H9 (cell line): Measurements from ENCODE around the gene KEL. TPM values are rescaled to one million over a fixed set of nuclear protein-coding genes. Genes with fewer than 3 reads are reported as not detected.

Experiments
- DNase-seq: peaks from one replicate; pipeline ENCODE4 v3.0.0-alpha.2; 2017
- H2AFZ ChIP-seq: one replicate; pipeline ENCODE4 v1.6.1; 2013; ENCODE audit warnings: mild to moderate bottlenecking, low read length, control low read depth, moderate library complexity
- H2AK5ac ChIP-seq: 2 replicates; pipeline ENCODE4 v1.6.1; 2013; ENCODE audit warnings: low read length, control low read depth, mixed read lengths; ENCODE audit not compliant: insufficient read length
- H2BK120ac ChIP-seq: one replicate; pipeline ENCODE4 v1.6.1; 2013; ENCODE audit warnings: low read depth, mild to moderate bottlenecking, low read length, control low read depth, inconsistent platforms; ENCODE audit not compliant: poor library complexity, severe bottlenecking
- H2BK12ac ChIP-seq: 2 replicates; pipeline ENCODE4 v1.6.1; 2013; ENCODE audit warnings: low read length, control low read depth, mixed read lengths, low read depth; ENCODE audit not compliant: insufficient read length
- H2BK15ac ChIP-seq: 2 replicates; pipeline ENCODE4 v1.6.1; 2013; ENCODE audit warnings: low read depth, low read length, control low read depth
- H2BK20ac ChIP-seq: one replicate; pipeline ENCODE4 v1.6.1; 2013; ENCODE audit warnings: low read depth, mild to moderate bottlenecking, low read length, control low read depth, inconsistent platforms; ENCODE audit not compliant: poor library complexity, severe bottlenecking
- H2BK5ac ChIP-seq: 2 replicates; pipeline ENCODE4 v1.6.1; 2013; ENCODE audit warnings: low read length, control low read depth, mixed read lengths; ENCODE audit not compliant: insufficient read length
- H3K14ac ChIP-seq: 2 replicates; pipeline ENCODE4 v1.6.1; 2013; ENCODE audit warnings: low read length, control low read depth; ENCODE audit not compliant: insufficient read depth
- H3K18ac ChIP-seq: 2 replicates; pipeline ENCODE4 v1.6.1; 2013; ENCODE audit warnings: low read depth, mild to moderate bottlenecking, mixed read lengths, low read length, control low read depth; ENCODE audit not compliant: insufficient read length
- H3K23ac ChIP-seq: 2 replicates; pipeline ENCODE4 v1.6.1; 2013; ENCODE audit warnings: low read length, control low read depth, mixed read lengths, low read depth; ENCODE audit not compliant: insufficient read length
- H3K23me2 ChIP-seq: 2 replicates; pipeline ENCODE4 v1.6.1; 2013; ENCODE audit warnings: low read depth, mild to moderate bottlenecking, mixed read lengths, low read length, control low read depth; ENCODE audit not compliant: insufficient read length, poor library complexity, severe bottlenecking
- H3K27ac ChIP-seq: 2 replicates; pipeline ENCODE4 v1.5.1; 2013; ENCODE audit warnings: low read length, control low read depth, mixed read lengths, low read depth; ENCODE audit not compliant: insufficient read length
- H3K27me3 ChIP-seq: 2 replicates; pipeline ENCODE4 v1.6.1; 2013; ENCODE audit warnings: low read length, control low read depth, inconsistent platforms; ENCODE audit not compliant: insufficient read depth
- H3K4ac ChIP-seq: 2 replicates; pipeline ENCODE4 v1.6.1; 2013; ENCODE audit warnings: low read depth, mild to moderate bottlenecking, control low read depth, inconsistent platforms, low read length, moderate library complexity
- H3K4me1 ChIP-seq: 2 replicates; pipeline ENCODE4 v1.6.1; 2013; ENCODE audit warnings: low read length, control low read depth, inconsistent platforms; ENCODE audit not compliant: insufficient read depth
- H3K4me2 ChIP-seq: 2 replicates; pipeline ENCODE4 v1.6.1; 2013; ENCODE audit warnings: low read length, control low read depth, mixed read lengths; ENCODE audit not compliant: insufficient read length, insufficient read depth
- H3K56ac ChIP-seq: 2 replicates; pipeline ENCODE4 v1.6.1; 2013; ENCODE audit warnings: low read depth, mild to moderate bottlenecking, mixed read lengths, low read length, control low read depth; ENCODE audit not compliant: insufficient read length
- H3K79me1 ChIP-seq: 2 replicates; pipeline ENCODE4 v1.6.1; 2013; ENCODE audit warnings: low read depth, mild to moderate bottlenecking, moderate library complexity, low read length, control low read depth, inconsistent platforms; ENCODE audit not compliant: insufficient read depth, poor library complexity, severe bottlenecking
- H3K79me2 ChIP-seq: 2 replicates; pipeline ENCODE4 v1.6.1; 2013; ENCODE audit warnings: low read length, control low read depth, inconsistent platforms; ENCODE audit not compliant: insufficient read depth
- H3K9ac ChIP-seq: 2 replicates; pipeline ENCODE4 v1.6.1; 2013; ENCODE audit warnings: low read length, control low read depth, mixed read lengths; ENCODE audit not compliant: insufficient read length; ENCODE audit errors: extremely low read depth
- H3K9me3 ChIP-seq: one replicate; pipeline ENCODE4 v1.6.1; 2013; ENCODE audit warnings: low read depth, low read length, inconsistent platforms; ENCODE audit not compliant: control insufficient read depth
- H3T11ph ChIP-seq: one replicate; pipeline ENCODE4 v1.6.1; 2013; ENCODE audit warnings: mild to moderate bottlenecking, low read length, control low read depth, inconsistent platforms
- H4K20me1 ChIP-seq: one replicate; pipeline ENCODE4 v1.6.1; 2013; ENCODE audit not compliant: control insufficient read depth, insufficient read length, insufficient read depth
- H4K5ac ChIP-seq: 2 replicates; pipeline ENCODE4 v1.6.1; 2013; ENCODE audit warnings: low read depth, mild to moderate bottlenecking, mixed read lengths, low read length, control low read depth; ENCODE audit not compliant: insufficient read length
- H4K8ac ChIP-seq: replicated peaks from 2 replicates; pipeline ENCODE4 v1.6.1; 2013; ENCODE audit warnings: low read length, control low read depth, mixed read lengths, low read depth; ENCODE audit not compliant: insufficient read length
- H4K91ac ChIP-seq: 2 replicates; pipeline ENCODE4 v1.6.1; 2013; ENCODE audit warnings: low read depth, mild to moderate bottlenecking, moderate library complexity, mixed read lengths, low read length, control low read depth; ENCODE audit not compliant: insufficient read length
- H3K27ac Mint-ChIP-seq, 3 experiments: 2 replicates in 2 of 3; 3 replicates in 1 of 3; pipeline ENCODE4 v1.8.0; 2020 to 2021; ENCODE audit warnings: mixed read lengths in 3 of 3, mild to moderate bottlenecking in 1 of 3, moderate library complexity in 1 of 3
- H3K27me3 Mint-ChIP-seq: 2 replicates; pipeline ENCODE4 v1.8.0; 2021; ENCODE audit warnings: low read depth, mild to moderate bottlenecking, moderate library complexity, mixed read lengths
- H3K36me3 Mint-ChIP-seq, 3 experiments: 2 replicates in 2 of 3; 3 replicates in 1 of 3; pipeline ENCODE4 v1.8.0; 2020 to 2021; ENCODE audit warnings: low read depth in 3 of 3, mixed read lengths in 3 of 3; ENCODE audit not compliant: insufficient read depth in 1 of 3
- H3K4me1 Mint-ChIP-seq, 2 experiments: 2 replicates each; pipeline ENCODE4 v1.8.0; 2020; ENCODE audit warnings: mixed read lengths in 2 of 2
- H3K4me3 Mint-ChIP-seq, 2 experiments: 2 replicates in 1 of 2; 3 replicates in 1 of 2; pipeline ENCODE4 v1.8.0; 2020 to 2021; ENCODE audit warnings: mild to moderate bottlenecking in 2 of 2, mixed read lengths in 2 of 2, moderate library complexity in 1 of 2
- H3K9me3 Mint-ChIP-seq, 2 experiments: 2 replicates in 1 of 2; 3 replicates in 1 of 2; pipeline ENCODE4 v1.8.0; 2020; ENCODE audit warnings: mild to moderate bottlenecking in 2 of 2, mixed read lengths in 2 of 2, moderate library complexity in 1 of 2
- WGBS: extraction: QIAGEN DNeasy Blood & Tissue Kit; methylation state at CpG from one replicate; pipeline ENCODE4 v1.1.7; 2013; ENCODE audit warnings: missing lambda C conversion rate, low lambda C conversion rate, mixed read lengths; ENCODE audit not compliant: insufficient read length; ENCODE audit errors: extremely low coverage; 5-methylcytosine and 5-hydroxymethylcytosine counted together
- total RNA-seq: library from RNA; stranded (reverse); gene quantifications from 2 replicates; pipeline ENCODE4 v1.2.1, GENCODE V29; 2021
- TF ChIP-seq, protein P1 (sequence below): fragments of 200-600 bp; sonication (generic); conservative IDR thresholded peaks from 3 replicates; pipeline ENCODE4 v1.8.0; 2021; ENCODE audit warnings: antibody characterized with exemption, mild to moderate bottlenecking

The KEL gene
- total RNA-seq, 1 experiment from 2014 or later = 1.5 TPM

- Mint-ChIP-seq H3K27me3 (peaks cover 6% of the 10 kb centered on the region), H3K36me3 (peaks cover 0 to 6% (median 0%) of the 10 kb centered on the region in 3 experiments; a peak in 4 of 7 replicates), H3K27ac (no peak overlapping the region), H3K4me3 (no peak overlapping the region; a peak in 1 of 5 replicates), H3K4me1 (peaks cover 41 to 53% of the 10 kb centered on the region in 2 experiments), H3K9me3 (peaks cover 0 to under 1% of the 10 kb centered on the region in 2 experiments; a peak in 1 of 5 replicates)
- Histone ChIP-seq H3K79me2 (no peaks in the 10 kb centered on the region), H3K9me3 (no peaks in the 10 kb centered on the region), H3K4me1 (peaks cover 7% of the 10 kb centered on the region; the same call in 1 of the 2 replicates), H4K8ac (no peak overlapping the region), H3K4me2 (no peak overlapping the region), H3K18ac (no peak overlapping the region), H3K56ac (no peak overlapping the region), H3K23me2 (no peaks in the 10 kb centered on the region), H4K20me1 (no peaks in the 10 kb centered on the region), H3K27me3 (no peaks in the 10 kb centered on the region), H2BK20ac (no peak overlapping the region), H2AFZ (no peak overlapping the region), H3K27ac (no peak overlapping the region), H2BK12ac (no peak overlapping the region), H3K9ac (no peak overlapping the region), H3K14ac (no peak overlapping the region), H3K4ac (no peak overlapping the region), H4K5ac (no peak overlapping the region), H2BK120ac (no peak overlapping the region), H3T11ph (no peak overlapping the region), H4K91ac (no peak overlapping the region), H2BK5ac (no peak overlapping the region), H2BK15ac (no peak overlapping the region), H3K23ac (no peak overlapping the region), H3K79me1 (no peaks in the 10 kb centered on the region), H2AK5ac (no peak overlapping the region)
- no CpG with 5 or more reads among the region's 4 CpGs for WGBS
- TF ChIP-seq, protein P1, sequence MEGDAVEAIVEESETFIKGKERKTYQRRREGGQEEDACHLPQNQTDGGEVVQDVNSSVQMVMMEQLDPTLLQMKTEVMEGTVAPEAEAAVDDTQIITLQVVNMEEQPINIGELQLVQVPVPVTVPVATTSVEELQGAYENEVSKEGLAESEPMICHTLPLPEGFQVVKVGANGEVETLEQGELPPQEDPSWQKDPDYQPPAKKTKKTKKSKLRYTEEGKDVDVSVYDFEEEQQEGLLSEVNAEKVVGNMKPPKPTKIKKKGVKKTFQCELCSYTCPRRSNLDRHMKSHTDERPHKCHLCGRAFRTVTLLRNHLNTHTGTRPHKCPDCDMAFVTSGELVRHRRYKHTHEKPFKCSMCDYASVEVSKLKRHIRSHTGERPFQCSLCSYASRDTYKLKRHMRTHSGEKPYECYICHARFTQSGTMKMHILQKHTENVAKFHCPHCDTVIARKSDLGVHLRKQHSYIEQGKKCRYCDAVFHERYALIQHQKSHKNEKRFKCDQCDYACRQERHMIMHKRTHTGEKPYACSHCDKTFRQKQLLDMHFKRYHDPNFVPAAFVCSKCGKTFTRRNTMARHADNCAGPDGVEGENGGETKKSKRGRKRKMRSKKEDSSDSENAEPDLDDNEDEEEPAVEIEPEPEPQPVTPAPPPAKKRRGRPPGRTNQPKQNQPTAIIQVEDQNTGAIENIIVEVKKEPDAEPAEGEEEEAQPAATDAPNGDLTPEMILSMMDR = no peak
- DNase-seq = no peak
These were observed 579 bp downstream of the KEL start for GRCh38 chr7:142961595-142961972.
